Smooth muscle cell (in vitro differentiated cells): ENCODE results near the gene CAMK2B. TPM values are rescaled to one million over a fixed set of nuclear protein-coding genes. Genes with fewer than 3 reads are reported as not detected.

Experiments used
- DNase-seq: peaks from one replicate; lab custom pipeline; 2025; ENCODE audit not compliant: unreplicated experiment; lab: John Stamatoyannopoulos, UW
- H2AFZ ChIP-seq: fragments of 200-600 bp; sonication (generic); 2 replicates; pipeline ENCODE4 v1.6.0; 2016; ENCODE audit warnings: antibody characterized with exemption, low read depth, mild to moderate bottlenecking
- H3F3A ChIP-seq: fragments of 200-600 bp; sonication (generic); 2 replicates; pipeline ENCODE4 v1.6.0; 2017; ENCODE audit warnings: antibody characterized with exemption, low read depth
- H3K27ac ChIP-seq: fragments of 200-600 bp; sonication (generic); 2 replicates; pipeline ENCODE4 v1.5.1; 2016; ENCODE audit warnings: low read depth, mild to moderate bottlenecking
- H3K27me3 ChIP-seq: fragments of 200-600 bp; sonication (generic); 2 replicates; pipeline ENCODE4 v1.6.1; 2016; ENCODE audit warnings: low read depth, mild to moderate bottlenecking
- H3K36me3 ChIP-seq: fragments of 200-600 bp; sonication (generic); 2 replicates; pipeline ENCODE4 v1.5.1; 2016; ENCODE audit warnings: low read depth
- H3K4me1 ChIP-seq: fragments of 200-600 bp; sonication (generic); 2 replicates; pipeline ENCODE4 v1.5.1; 2016; ENCODE audit warnings: low read depth
- H3K4me2 ChIP-seq: fragments of 200-600 bp; sonication (generic); 2 replicates; pipeline ENCODE4 v1.6.0; 2016; ENCODE audit warnings: mild to moderate bottlenecking
- H3K4me3 ChIP-seq: fragments of 200-600 bp; sonication (generic); 2 replicates; pipeline ENCODE4 v1.5.1; 2016; ENCODE audit warnings: mild to moderate bottlenecking
- H3K79me2 ChIP-seq: fragments of 200-600 bp; sonication (generic); 2 replicates; pipeline ENCODE4 v1.6.0; 2016; ENCODE audit warnings: low read depth, mild to moderate bottlenecking
- H3K9ac ChIP-seq: fragments of 200-600 bp; sonication (generic); 2 replicates; pipeline ENCODE4 v1.6.0; 2016; ENCODE audit warnings: low read depth
- H3K9me3 ChIP-seq: fragments of 200-600 bp; sonication (generic); replicated peaks from 2 replicates; pipeline ENCODE4 v1.5.1; 2016; ENCODE audit warnings: low read depth
- H4K20me1 ChIP-seq: fragments of 200-600 bp; sonication (generic); 2 replicates; pipeline ENCODE4 v1.6.0; 2016; ENCODE audit warnings: low read depth
- CTCF ChIP-seq: fragments of 200-600 bp; sonication (generic); IDR thresholded peaks from 2 replicates; pipeline ENCODE4 v1.5.1; 2017; ENCODE audit warnings: borderline replicate concordance, mild to moderate bottlenecking, antibody characterized with exemption; ENCODE audit not compliant: insufficient read depth, poor library complexity, severe bottlenecking
- WGBS: methylation state at CpG from one replicate; pipeline ENCODE4 v1.1.7; 2016; ENCODE audit warnings: low lambda C conversion rate; 5-methylcytosine and 5-hydroxymethylcytosine counted together
- polyA plus RNA-seq: library from polyadenylated mRNA; unstranded; fragments of >200 nt; fragmentation: Nextera tagmentation; extraction: Ambion mirVana; gene quantifications from 2 replicates; pipeline ENCODE4 v1.2.1, GENCODE V29; 2016
- total RNA-seq: library from RNA; depleted of rRNA; stranded (reverse); fragments of >200 nt; gene quantifications from 2 replicates; pipeline ENCODE4 v1.2.3, GENCODE V29; 2014

Gene CAMK2B
- total and polyA plus RNA-seq, 2 experiments from 2014 or later = not detected

GRCh38 chr7:44284881-44285541 is 40.4 kb downstream of the CAMK2B start:
- DNase-seq = no peak
- no peak overlapping the region for H2AFZ ChIP-seq
- H3K27ac ChIP-seq = no peak overlapping the region
- no peak overlapping the region for H3K4me2 ChIP-seq
- no peaks in the 10 kb centered on the region for H3K9me3 ChIP-seq
- H3K9ac ChIP-seq = no peak overlapping the region
- TF ChIP-seq CTCF = no peak
- H3K27me3 ChIP-seq = no peaks in the 10 kb centered on the region
- H3K4me3 ChIP-seq = no peak overlapping the region
- WGBS = 89% methylated on average over 16 of the region's 16 CpGs
- H3F3A ChIP-seq = no peaks in the 10 kb centered on the region
- no peaks in the 10 kb centered on the region for H3K4me1 ChIP-seq
- no peaks in the 10 kb centered on the region for H3K79me2 ChIP-seq
- H3K36me3 ChIP-seq = no peaks in the 10 kb centered on the region
- H4K20me1 ChIP-seq = no peaks in the 10 kb centered on the region

- no peak overlapping the region for H3K9ac ChIP-seq
- peak; percentile 31 for DNase-seq
- no peak overlapping the region for H3K4me3 ChIP-seq
- no peak overlapping the region for H3K27ac ChIP-seq
- no peaks in the 10 kb centered on the region for H3K4me1 ChIP-seq
- H4K20me1 ChIP-seq = no peaks in the 10 kb centered on the region
- no peaks in the 10 kb centered on the region for H3K79me2 ChIP-seq
- no peaks in the 10 kb centered on the region for H3K27me3 ChIP-seq
- no peaks in the 10 kb centered on the region for H3F3A ChIP-seq
- H3K4me2 ChIP-seq = peak overlapping the region; percentile 28
- H2AFZ ChIP-seq = no peak overlapping the region
- TF ChIP-seq CTCF = no peak
- H3K9me3 ChIP-seq = no peaks in the 10 kb centered on the region
- 44% methylated on average over 13 of the region's 13 CpGs for WGBS
- no peaks in the 10 kb centered on the region for H3K36me3 ChIP-seq
Observed at GRCh38 chr7:44284216-44284615, 41.2 kb downstream of the CAMK2B start.

- no peak overlapping the region for H3K27ac ChIP-seq
- no peak overlapping the region for H2AFZ ChIP-seq
- no peak overlapping the region for H3K4me3 ChIP-seq
- no peaks in the 10 kb centered on the region for H3K36me3 ChIP-seq
- no peak overlapping the region for H3K9ac ChIP-seq
- H3K4me2 ChIP-seq = peak overlapping the region; percentile 28
- H4K20me1 ChIP-seq = no peaks in the 10 kb centered on the region
- H3F3A ChIP-seq = no peaks in the 10 kb centered on the region
- H3K4me1 ChIP-seq = no peaks in the 10 kb centered on the region
- no peaks in the 10 kb centered on the region for H3K9me3 ChIP-seq
- H3K79me2 ChIP-seq = no peaks in the 10 kb centered on the region
- 86% methylated on average over 15 of the region's 15 CpGs for WGBS
- no peak for DNase-seq
- H3K27me3 ChIP-seq = no peaks in the 10 kb centered on the region
- TF ChIP-seq CTCF = no peak
Observed at GRCh38 chr7:44283381-44284211, 41.8 kb downstream of the CAMK2B start.
